ENCODE data around the gene TMPRSS3.

DNA sequence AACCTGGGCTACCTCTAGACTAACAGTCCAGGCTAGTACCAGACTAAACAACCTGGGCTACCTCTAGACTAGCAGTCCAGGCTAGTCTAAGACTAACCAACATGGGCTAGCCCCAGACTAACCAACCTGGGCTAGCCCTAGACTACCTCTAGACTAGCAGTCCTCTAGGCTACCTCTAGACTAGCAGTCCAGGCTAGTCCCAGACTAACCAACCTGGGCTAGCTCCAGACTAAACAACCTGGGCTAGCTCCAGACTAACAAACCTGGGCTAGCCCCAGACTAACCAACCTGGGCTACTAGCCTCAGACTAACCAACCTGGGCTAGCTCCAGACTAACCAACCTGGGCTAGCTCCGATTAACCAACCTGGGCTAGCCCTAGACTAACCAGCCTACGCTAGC lies 47.1 kb downstream of the TMPRSS3 start:
- TF ChIP-seq, protein P1, sequence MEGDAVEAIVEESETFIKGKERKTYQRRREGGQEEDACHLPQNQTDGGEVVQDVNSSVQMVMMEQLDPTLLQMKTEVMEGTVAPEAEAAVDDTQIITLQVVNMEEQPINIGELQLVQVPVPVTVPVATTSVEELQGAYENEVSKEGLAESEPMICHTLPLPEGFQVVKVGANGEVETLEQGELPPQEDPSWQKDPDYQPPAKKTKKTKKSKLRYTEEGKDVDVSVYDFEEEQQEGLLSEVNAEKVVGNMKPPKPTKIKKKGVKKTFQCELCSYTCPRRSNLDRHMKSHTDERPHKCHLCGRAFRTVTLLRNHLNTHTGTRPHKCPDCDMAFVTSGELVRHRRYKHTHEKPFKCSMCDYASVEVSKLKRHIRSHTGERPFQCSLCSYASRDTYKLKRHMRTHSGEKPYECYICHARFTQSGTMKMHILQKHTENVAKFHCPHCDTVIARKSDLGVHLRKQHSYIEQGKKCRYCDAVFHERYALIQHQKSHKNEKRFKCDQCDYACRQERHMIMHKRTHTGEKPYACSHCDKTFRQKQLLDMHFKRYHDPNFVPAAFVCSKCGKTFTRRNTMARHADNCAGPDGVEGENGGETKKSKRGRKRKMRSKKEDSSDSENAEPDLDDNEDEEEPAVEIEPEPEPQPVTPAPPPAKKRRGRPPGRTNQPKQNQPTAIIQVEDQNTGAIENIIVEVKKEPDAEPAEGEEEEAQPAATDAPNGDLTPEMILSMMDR (IDR thresholded peaks at IDR 0.05; ENCODE audit: low read depth, low read length, poor library complexity, severe bottlenecking) = no peak
- no peak for TF ChIP-seq EZH2phosphoT487 (IDR thresholded peaks at IDR 0.05; ENCODE audit: borderline replicate concordance, low read length)
